HL-60 (cell line): Measurements from ENCODE around the gene PFDN2.

Source experiments
- DNase-seq, 2 experiments: peaks; one replicate each; pipeline ENCODE4 v3.0.0-alpha.2; 2010 to 2020; ENCODE audit warnings: low read depth in 1 of 2, low spot score in 1 of 2
- H3K27ac ChIP-seq: fragments of 250-450 bp; sonication (Bioruptor Pico); replicated peaks from 2 replicates; pipeline ENCODE4 v1.5.1; 2020; ENCODE audit warnings: mild to moderate bottlenecking, moderate library complexity
- H3K27me3 ChIP-seq: fragments of 250-450 bp; sonication (Bioruptor Pico); 2 replicates; pipeline ENCODE4 v1.5.1; 2021; ENCODE audit warnings: mild to moderate bottlenecking, moderate library complexity; ENCODE audit not compliant: insufficient read depth, poor library complexity, severe bottlenecking
- H3K4me3 ChIP-seq: replicated peaks from 2 replicates; pipeline ENCODE4 v1.5.1; 2011; ENCODE audit warnings: mild to moderate bottlenecking, control low read depth, low read length; ENCODE audit not compliant: insufficient read depth
- GABPA ChIP-seq: IDR thresholded peaks from 2 replicates; pipeline ENCODE4 v1.6.1; 2012; ENCODE audit warnings: low read depth
- POLR2AphosphoS5 ChIP-seq: IDR thresholded peaks from 2 replicates; pipeline ENCODE4 v1.6.1; 2012; ENCODE audit warnings: low read depth
- SPI1 ChIP-seq: IDR thresholded peaks from 2 replicates; pipeline ENCODE4 v1.6.1; 2012; ENCODE audit warnings: low read depth, mild to moderate bottlenecking, borderline replicate concordance
- TF ChIP-seq, protein P1 (sequence below): IDR thresholded peaks from one replicate; pipeline ENCODE4 v1.5.1; 2011; ENCODE audit warnings: low read length, control low read depth, inconsistent platforms; ENCODE audit not compliant: insufficient read depth
- TF ChIP-seq, protein P2 (sequence below): IDR thresholded peaks from 2 replicates; pipeline ENCODE4 v1.6.1; 2012; ENCODE audit warnings: low read depth; ENCODE audit not compliant: insufficient replicate concordance

Gene PFDN2

GRCh38 chr1:161061419-161061818 lies 56.4 kb downstream of the PFDN2 start:
- Histone ChIP-seq H3K27ac (no peak overlapping the region), H3K27me3 (no peaks in the 10 kb centered on the region), H3K4me3 (no peak overlapping the region)
- TF ChIP-seq, protein P1, sequence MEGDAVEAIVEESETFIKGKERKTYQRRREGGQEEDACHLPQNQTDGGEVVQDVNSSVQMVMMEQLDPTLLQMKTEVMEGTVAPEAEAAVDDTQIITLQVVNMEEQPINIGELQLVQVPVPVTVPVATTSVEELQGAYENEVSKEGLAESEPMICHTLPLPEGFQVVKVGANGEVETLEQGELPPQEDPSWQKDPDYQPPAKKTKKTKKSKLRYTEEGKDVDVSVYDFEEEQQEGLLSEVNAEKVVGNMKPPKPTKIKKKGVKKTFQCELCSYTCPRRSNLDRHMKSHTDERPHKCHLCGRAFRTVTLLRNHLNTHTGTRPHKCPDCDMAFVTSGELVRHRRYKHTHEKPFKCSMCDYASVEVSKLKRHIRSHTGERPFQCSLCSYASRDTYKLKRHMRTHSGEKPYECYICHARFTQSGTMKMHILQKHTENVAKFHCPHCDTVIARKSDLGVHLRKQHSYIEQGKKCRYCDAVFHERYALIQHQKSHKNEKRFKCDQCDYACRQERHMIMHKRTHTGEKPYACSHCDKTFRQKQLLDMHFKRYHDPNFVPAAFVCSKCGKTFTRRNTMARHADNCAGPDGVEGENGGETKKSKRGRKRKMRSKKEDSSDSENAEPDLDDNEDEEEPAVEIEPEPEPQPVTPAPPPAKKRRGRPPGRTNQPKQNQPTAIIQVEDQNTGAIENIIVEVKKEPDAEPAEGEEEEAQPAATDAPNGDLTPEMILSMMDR, result no peak
- TF ChIP-seq GABPA (no peak), SPI1 (no peak), POLR2AphosphoS5 (no peak)
- TF ChIP-seq, protein P2, sequence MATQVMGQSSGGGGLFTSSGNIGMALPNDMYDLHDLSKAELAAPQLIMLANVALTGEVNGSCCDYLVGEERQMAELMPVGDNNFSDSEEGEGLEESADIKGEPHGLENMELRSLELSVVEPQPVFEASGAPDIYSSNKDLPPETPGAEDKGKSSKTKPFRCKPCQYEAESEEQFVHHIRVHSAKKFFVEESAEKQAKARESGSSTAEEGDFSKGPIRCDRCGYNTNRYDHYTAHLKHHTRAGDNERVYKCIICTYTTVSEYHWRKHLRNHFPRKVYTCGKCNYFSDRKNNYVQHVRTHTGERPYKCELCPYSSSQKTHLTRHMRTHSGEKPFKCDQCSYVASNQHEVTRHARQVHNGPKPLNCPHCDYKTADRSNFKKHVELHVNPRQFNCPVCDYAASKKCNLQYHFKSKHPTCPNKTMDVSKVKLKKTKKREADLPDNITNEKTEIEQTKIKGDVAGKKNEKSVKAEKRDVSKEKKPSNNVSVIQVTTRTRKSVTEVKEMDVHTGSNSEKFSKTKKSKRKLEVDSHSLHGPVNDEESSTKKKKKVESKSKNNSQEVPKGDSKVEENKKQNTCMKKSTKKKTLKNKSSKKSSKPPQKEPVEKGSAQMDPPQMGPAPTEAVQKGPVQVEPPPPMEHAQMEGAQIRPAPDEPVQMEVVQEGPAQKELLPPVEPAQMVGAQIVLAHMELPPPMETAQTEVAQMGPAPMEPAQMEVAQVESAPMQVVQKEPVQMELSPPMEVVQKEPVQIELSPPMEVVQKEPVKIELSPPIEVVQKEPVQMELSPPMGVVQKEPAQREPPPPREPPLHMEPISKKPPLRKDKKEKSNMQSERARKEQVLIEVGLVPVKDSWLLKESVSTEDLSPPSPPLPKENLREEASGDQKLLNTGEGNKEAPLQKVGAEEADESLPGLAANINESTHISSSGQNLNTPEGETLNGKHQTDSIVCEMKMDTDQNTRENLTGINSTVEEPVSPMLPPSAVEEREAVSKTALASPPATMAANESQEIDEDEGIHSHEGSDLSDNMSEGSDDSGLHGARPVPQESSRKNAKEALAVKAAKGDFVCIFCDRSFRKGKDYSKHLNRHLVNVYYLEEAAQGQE, result no peak
- DNase-seq, result no peak

DNA sequence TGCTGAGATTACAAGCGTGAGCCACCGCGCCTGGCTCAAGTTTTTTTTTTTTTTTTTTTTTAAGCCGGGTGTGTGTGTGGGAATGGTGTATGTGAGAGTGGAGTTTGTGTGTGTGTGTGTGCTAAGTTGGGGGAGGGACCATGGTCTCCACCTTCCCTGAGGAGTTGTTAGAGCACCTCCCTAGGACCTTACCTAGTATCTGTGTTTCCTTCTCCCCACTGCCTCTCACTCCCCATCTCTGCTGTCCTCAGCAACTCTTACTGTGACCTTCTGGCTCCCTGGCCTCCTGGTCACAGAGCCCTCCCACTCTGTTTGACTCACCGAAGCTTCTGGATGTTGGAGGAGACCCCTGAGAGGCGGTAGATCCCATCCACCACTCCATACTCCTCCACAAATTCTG lies 58.5 kb downstream of the PFDN2 start:
- TF ChIP-seq, protein P2, result no peak
- TF ChIP-seq, protein P1, result no peak
- TF ChIP-seq GABPA (no peak), POLR2AphosphoS5 (no peak), SPI1 (no peak)
- DNase-seq, result no peak
- no peak overlapping the region for H3K4me3 ChIP-seq
- no peaks in the 10 kb centered on the region for H3K27me3 ChIP-seq
- H3K27ac ChIP-seq, result no peak overlapping the region

DNA sequence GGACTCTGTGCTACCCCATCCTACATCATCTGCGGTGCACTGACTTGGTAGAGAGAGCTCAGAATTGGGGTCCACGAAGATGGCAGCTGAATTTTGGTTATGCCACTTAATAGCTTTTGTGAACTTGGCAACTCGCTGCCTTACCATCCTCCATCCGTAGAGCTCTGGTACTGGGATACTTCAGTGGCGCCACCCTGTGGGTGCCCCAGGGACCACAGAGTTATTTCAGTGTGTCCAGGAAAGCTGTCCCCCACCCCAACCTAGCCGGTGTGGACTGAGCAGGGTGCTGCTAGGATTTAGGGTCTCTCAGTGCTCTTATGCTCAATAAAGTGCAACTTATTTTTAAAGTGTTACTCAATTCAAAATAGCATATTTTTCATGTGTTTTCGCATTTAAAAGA lies 63.0 kb downstream of the PFDN2 start:
- TF ChIP-seq SPI1 (no peak), POLR2AphosphoS5 (no peak), GABPA (no peak)
- TF ChIP-seq, protein P2, result no peak
- TF ChIP-seq, protein P1, result no peak
- no peaks in the 10 kb centered on the region for H3K27me3 ChIP-seq
- H3K4me3 ChIP-seq, result no peak overlapping the region
- H3K27ac ChIP-seq, result no peak overlapping the region
- no peak for DNase-seq
